Measurements from ENCODE around the gene APEX1. TPM values are rescaled to one million over a fixed set of nuclear protein-coding genes. Genes with fewer than 3 reads are reported as not detected.

Gene APEX1
- total RNA-seq, 1 donor from 2014 or later = 95.5 TPM

- H3K9me3 ChIP-seq = no peaks in the 10 kb centered on the region
- DNase-seq (ENCODE audit: extremely low spot score in 2 of 2) = no peak
- peak overlapping the region; percentile 96 for H3K27ac ChIP-seq
- H3K27me3 ChIP-seq = no peaks in the 10 kb centered on the region
- peaks cover 0 to 59% of the 10 kb centered on the region in 2 donors for H3K36me3 ChIP-seq
- intact Hi-C loops (cut with DNase I) = no loop called here
- peaks cover 51% of the 10 kb centered on the region for H3K4me1 ChIP-seq
- TF ChIP-seq, protein P1, sequence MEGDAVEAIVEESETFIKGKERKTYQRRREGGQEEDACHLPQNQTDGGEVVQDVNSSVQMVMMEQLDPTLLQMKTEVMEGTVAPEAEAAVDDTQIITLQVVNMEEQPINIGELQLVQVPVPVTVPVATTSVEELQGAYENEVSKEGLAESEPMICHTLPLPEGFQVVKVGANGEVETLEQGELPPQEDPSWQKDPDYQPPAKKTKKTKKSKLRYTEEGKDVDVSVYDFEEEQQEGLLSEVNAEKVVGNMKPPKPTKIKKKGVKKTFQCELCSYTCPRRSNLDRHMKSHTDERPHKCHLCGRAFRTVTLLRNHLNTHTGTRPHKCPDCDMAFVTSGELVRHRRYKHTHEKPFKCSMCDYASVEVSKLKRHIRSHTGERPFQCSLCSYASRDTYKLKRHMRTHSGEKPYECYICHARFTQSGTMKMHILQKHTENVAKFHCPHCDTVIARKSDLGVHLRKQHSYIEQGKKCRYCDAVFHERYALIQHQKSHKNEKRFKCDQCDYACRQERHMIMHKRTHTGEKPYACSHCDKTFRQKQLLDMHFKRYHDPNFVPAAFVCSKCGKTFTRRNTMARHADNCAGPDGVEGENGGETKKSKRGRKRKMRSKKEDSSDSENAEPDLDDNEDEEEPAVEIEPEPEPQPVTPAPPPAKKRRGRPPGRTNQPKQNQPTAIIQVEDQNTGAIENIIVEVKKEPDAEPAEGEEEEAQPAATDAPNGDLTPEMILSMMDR (IDR thresholded peaks at IDR 0.05) = no peak
- TF ChIP-seq POLR2A (IDR thresholded peaks at IDR 0.05) = no peak
- peak overlapping the region; percentile 87 to 88 for H3K4me3 ChIP-seq
Measured at GRCh38 chr14:20455355-20456300, 602 bp downstream of the APEX1 start.

GRCh38 chr14:20456971-20457370 is 1.9 kb downstream of the APEX1 start:
- no peaks in the 10 kb centered on the region for H3K27me3 ChIP-seq
- DNase-seq (ENCODE audit: extremely low spot score in 2 of 2) = no peak
- H3K9me3 ChIP-seq = no peaks in the 10 kb centered on the region
- no peak overlapping the region for H3K27ac ChIP-seq
- peaks cover 54% of the 10 kb centered on the region for H3K4me1 ChIP-seq
- no peak for TF ChIP-seq POLR2AphosphoS5 (IDR thresholded peaks at IDR 0.05; ENCODE audit: insufficient read depth in 1 of 2, low read depth in 1 of 2)
- no peak for TF ChIP-seq POLR2A (IDR thresholded peaks at IDR 0.05)
- TF ChIP-seq, protein P1 (IDR thresholded peaks at IDR 0.05) = no peak
- intact Hi-C loops (cut with DNase I) = no loop called here
- H3K36me3 ChIP-seq = peaks cover 0 to 46% of the 10 kb centered on the region in 2 donors
- no peak overlapping the region for H3K4me3 ChIP-seq

GRCh38 chr14:20458031-20458789 is 3.2 kb downstream of the APEX1 start:
- Histone ChIP-seq H3K27me3 (no peaks in the 10 kb centered on the region), H3K4me3 (no peak overlapping the region), H3K27ac (no peak overlapping the region), H3K36me3 (peaks cover 0 to 41% of the 10 kb centered on the region in 2 donors), H3K9me3 (no peaks in the 10 kb centered on the region), H3K4me1 (peaks cover 58% of the 10 kb centered on the region)
- intact Hi-C loops (cut with DNase I) = no loop called here
- TF ChIP-seq, protein P1 (IDR thresholded peaks at IDR 0.05) = no peak
- no peak for TF ChIP-seq POLR2A (IDR thresholded peaks at IDR 0.05)
- no peak for TF ChIP-seq POLR2AphosphoS5 (IDR thresholded peaks at IDR 0.05; ENCODE audit: insufficient read depth in 1 of 2, low read depth in 1 of 2)
- DNase-seq (ENCODE audit: extremely low spot score in 2 of 2) = no peak

DNA sequence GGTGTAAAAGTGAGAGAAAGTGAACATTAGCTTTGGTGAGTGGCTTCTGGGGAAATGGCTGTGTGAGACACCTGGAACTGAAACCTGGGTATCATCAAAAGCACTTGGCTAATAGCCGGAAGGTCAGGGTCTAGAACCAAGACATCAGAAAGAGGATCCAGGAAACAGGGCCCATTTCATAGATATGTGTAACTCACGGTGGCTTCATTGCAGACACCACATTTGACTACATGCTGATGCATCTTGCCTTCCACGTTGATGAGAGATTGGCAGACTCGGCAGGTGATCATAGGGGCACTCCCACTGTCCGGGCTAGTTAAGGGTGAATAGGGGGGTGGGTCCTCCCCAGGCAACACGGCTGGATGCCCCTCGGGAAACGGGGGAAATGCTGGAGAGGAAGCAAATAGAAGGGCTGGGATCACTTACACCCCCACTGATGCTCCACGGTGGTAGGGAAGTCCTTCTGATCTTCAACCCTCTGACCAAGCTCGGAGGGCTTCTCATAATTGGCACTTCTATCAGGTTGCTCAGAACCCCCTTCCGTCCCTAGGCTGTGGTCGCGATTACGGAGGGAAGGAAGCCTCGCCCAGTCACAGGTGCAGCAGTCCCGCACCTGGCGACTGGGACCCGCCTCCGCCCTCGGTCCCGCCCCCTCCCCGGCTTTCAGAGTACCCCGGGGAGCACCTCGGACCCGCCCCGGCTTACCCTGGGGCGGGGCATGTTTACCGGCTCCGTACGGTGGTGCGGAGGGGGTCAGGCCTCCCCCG is 5.6 kb downstream of the APEX1 start:
- Histone ChIP-seq H3K9me3 (no peaks in the 10 kb centered on the region), H3K27ac (peak overlapping the region; percentile 98), H3K36me3 (peaks cover 0 to 41% of the 10 kb centered on the region in 2 donors), H3K4me3 (peak overlapping the region; percentile 88 to 98), H3K4me1 (peaks cover 47% of the 10 kb centered on the region), H3K27me3 (no peaks in the 10 kb centered on the region)
- intact Hi-C loops (cut with DNase I) = loop anchor here (5.0 to 10.0 kb wide), 3 partner anchors 118 to 222 kb away; partner anchors contain the start of genes PARP2 and RNASE4
- DNase-seq (ENCODE audit: extremely low spot score in 2 of 2) = no peak
- no peak for TF ChIP-seq POLR2A (IDR thresholded peaks at IDR 0.05)
- TF ChIP-seq, protein P1 (IDR thresholded peaks at IDR 0.05) = no peak
- TF ChIP-seq POLR2AphosphoS5 (IDR thresholded peaks at IDR 0.05; ENCODE audit: insufficient read depth in 1 of 2, low read depth in 1 of 2) = no peak

Measured in vagina (tissue), 2 donors.